WTC11 (cell line): Measurements from ENCODE around the gene STK17A. TPM values are rescaled to one million over a fixed set of nuclear protein-coding genes. Genes with fewer than 3 reads are reported as not detected.

ENCODE experiments used
- ATAC-seq: fragments of 200-7000 bp; cut with Tn5 transposase; 2 replicates; pipeline ENCODE4 v1.10.0; 2021; ENCODE audit warnings: mild to moderate bottlenecking, moderate library complexity
- CTCF ChIA-PET: fragments of 300-600 bp; sonication (Branson Sonifier 250); formaldehyde crosslinking; loops from one replicate; lab custom pipeline; 2021; ENCODE audit warnings: antibody characterized with exemption; lab: Charles Lee
- POLR2A ChIA-PET: fragments of 350-600 bp; sonication (Branson Sonifier 250); formaldehyde crosslinking; loops from one replicate; lab custom pipeline; 2021; ENCODE audit warnings: antibody characterized with exemption; lab: Charles Lee
- DNase-seq: peaks from one replicate; pipeline ENCODE4 v3.0.0; 2021; ENCODE audit warnings: low spot score
- H3K27ac Mint-ChIP-seq: 2 replicates; pipeline ENCODE4 v1.8.0; 2021; ENCODE audit warnings: mixed read lengths
- H3K27me3 Mint-ChIP-seq: 2 replicates; pipeline ENCODE4 v1.8.0; 2021; ENCODE audit warnings: low read depth, mild to moderate bottlenecking, moderate library complexity, mixed read lengths
- H3K36me3 Mint-ChIP-seq: 2 replicates; pipeline ENCODE4 v1.8.0; 2021; ENCODE audit warnings: mixed read lengths
- H3K4me1 Mint-ChIP-seq: 2 replicates; pipeline ENCODE4 v1.8.0; 2022; ENCODE audit warnings: mixed read lengths
- H3K4me3 Mint-ChIP-seq: 2 replicates; pipeline ENCODE4 v1.8.0; 2021; ENCODE audit warnings: mild to moderate bottlenecking, moderate library complexity, mixed read lengths
- H3K9me3 Mint-ChIP-seq: 2 replicates; pipeline ENCODE4 v1.8.0; 2021; ENCODE audit warnings: mixed read lengths
- AR ChIP-seq: fragments of 250-450 bp; sonication (Bioruptor Pico); IDR thresholded peaks from 2 replicates; pipeline ENCODE4 v1.9.0; 2021; ENCODE audit warnings: mild to moderate bottlenecking
- CBFB ChIP-seq: sonication (generic); formaldehyde crosslinking; IDR thresholded peaks from 2 replicates; pipeline ENCODE4 v1.8.1; 2022; ENCODE audit warnings: mild to moderate bottlenecking, low read depth, missing genetic modification reagents
- ESRRA ChIP-seq: sonication (generic); formaldehyde crosslinking; IDR thresholded peaks from 2 replicates; pipeline ENCODE4 v1.8.1; 2022; ENCODE audit warnings: mild to moderate bottlenecking, missing genetic modification reagents, borderline replicate concordance
- FOXK1 ChIP-seq: sonication (generic); formaldehyde crosslinking; IDR thresholded peaks from 2 replicates; pipeline ENCODE4 v1.8.0; 2022; ENCODE audit warnings: mild to moderate bottlenecking, moderate library complexity, missing genetic modification reagents
- NFE2L1 ChIP-seq: sonication (generic); formaldehyde crosslinking; IDR thresholded peaks from 2 replicates; pipeline ENCODE4 v1.8.1; 2023; ENCODE audit warnings: missing genetic modification reagents
- NR3C1 ChIP-seq: sonication (generic); formaldehyde crosslinking; conservative IDR thresholded peaks from 2 replicates; pipeline ENCODE4 v1.8.1; 2023; ENCODE audit warnings: low read depth, mild to moderate bottlenecking, missing genetic modification reagents
- RELA ChIP-seq: sonication (generic); formaldehyde crosslinking; IDR thresholded peaks from 2 replicates; pipeline ENCODE4 v1.8.1; 2022; ENCODE audit warnings: missing genetic modification reagents, mild to moderate bottlenecking, borderline replicate concordance
- RORB ChIP-seq: fragments of 250-450 bp; sonication (Bioruptor Pico); IDR thresholded peaks from 2 replicates; pipeline ENCODE4 v1.9.0; 2021; ENCODE audit warnings: mild to moderate bottlenecking
- ZNF423 ChIP-seq: fragments of 250-450 bp; sonication (Bioruptor Pico); IDR thresholded peaks from 2 replicates; pipeline ENCODE4 v2.1.2; 2022; ENCODE audit warnings: mild to moderate bottlenecking, moderate library complexity
- ZNF532 ChIP-seq: fragments of 250-450 bp; sonication (Bioruptor Pico); IDR thresholded peaks from 2 replicates; pipeline ENCODE4 v1.9.0; 2021; ENCODE audit warnings: mild to moderate bottlenecking, borderline replicate concordance
- ZNF671 ChIP-seq: fragments of 250-450 bp; sonication (Bioruptor Pico); IDR thresholded peaks from 2 replicates; pipeline ENCODE4 v1.8.0; 2021; ENCODE audit warnings: mild to moderate bottlenecking
- total RNA-seq: library from RNA; stranded (reverse); gene quantifications from 3 replicates; pipeline ENCODE4 v1.2.3, GENCODE V29; 2021
- TF ChIP-seq, protein P1 (sequence below): sonication (generic); formaldehyde crosslinking; IDR thresholded peaks from 2 replicates; pipeline ENCODE4 v1.8.0; 2022; ENCODE audit warnings: missing genetic modification reagents

STK17A gene
- total RNA-seq, 1 experiment from 2014 or later, result 17.6 TPM

DNA sequence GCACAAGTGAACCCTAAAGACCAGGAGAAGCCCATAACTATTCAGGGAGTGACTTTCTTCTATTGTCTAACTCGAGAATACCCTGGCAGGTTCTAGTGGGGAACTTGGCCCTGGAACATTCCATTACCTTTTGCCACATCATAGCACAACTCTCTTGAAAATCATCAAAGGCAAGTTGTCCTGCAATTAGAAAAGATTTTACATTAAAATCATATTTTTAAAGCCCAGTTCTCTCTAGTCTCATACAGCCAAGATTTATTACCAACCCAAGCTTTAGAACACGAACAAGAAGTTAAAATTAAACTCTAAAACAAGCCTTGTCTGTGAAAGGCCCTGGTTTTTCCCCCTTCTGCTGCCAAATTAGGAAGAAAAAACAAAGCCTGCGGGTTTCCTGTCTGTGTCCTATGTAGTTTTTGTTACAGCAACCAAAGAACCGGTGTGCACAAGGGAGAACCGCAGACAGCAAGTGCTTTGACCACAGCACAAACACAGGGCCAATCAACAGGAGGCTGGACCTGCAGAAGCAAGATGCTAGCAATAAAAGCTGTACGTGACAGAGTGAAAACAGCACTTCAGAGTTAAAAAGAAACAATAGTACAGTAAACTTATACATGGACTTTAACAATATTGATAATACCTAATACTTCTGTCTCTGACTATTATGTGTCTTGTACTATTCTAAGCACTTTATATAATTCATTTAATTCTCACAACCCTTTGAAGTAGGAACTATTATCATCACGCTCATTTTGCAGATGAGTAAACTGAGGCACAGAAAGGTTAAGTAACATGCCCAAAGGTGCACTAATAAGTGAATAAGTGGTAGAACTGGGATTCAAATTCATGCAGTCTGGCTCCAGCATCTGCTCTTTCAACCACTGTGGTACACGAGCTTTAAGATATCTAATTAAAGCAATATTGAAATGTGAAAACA, 65.8 kb downstream of the STK17A start:
- H3K36me3 Mint-ChIP-seq, result peaks cover 24% of the 10 kb centered on the region
- POLR2A ChIA-PET, result no interaction called here
- H3K27ac Mint-ChIP-seq, result peak overlapping the region; percentile 98
- H3K27me3 Mint-ChIP-seq, result no peaks in the 10 kb centered on the region
- CTCF ChIA-PET, result interaction anchor here (1.0 to 5.1 kb wide), 3 partner anchors 66 to 190 kb away, joined by 3 to 33 read pairs (median 10); partner anchors contain the start of gene STK17A
- DNase-seq (no peak), ATAC-seq (no peak)
- peaks cover 79% of the 10 kb centered on the region for H3K4me1 Mint-ChIP-seq
- H3K9me3 Mint-ChIP-seq, result no peaks in the 10 kb centered on the region
- no peak overlapping the region for H3K4me3 Mint-ChIP-seq
- no peak for TF ChIP-seq ZNF671 (CRISPR knock-in tag)
- TF ChIP-seq CBFB (CRISPR knock-in tag), result no peak
- no peak for TF ChIP-seq ESRRA (CRISPR knock-in tag)
- TF ChIP-seq NR3C1 (CRISPR knock-in tag), result no peak
- no peak for TF ChIP-seq ZNF423 (CRISPR knock-in tag)
- no peak for TF ChIP-seq RORB (CRISPR knock-in tag)
- no peak for TF ChIP-seq NFE2L1
- no peak for TF ChIP-seq ZNF532 (CRISPR knock-in tag)
- TF ChIP-seq RELA (CRISPR knock-in tag), result no peak
- TF ChIP-seq, protein P1, sequence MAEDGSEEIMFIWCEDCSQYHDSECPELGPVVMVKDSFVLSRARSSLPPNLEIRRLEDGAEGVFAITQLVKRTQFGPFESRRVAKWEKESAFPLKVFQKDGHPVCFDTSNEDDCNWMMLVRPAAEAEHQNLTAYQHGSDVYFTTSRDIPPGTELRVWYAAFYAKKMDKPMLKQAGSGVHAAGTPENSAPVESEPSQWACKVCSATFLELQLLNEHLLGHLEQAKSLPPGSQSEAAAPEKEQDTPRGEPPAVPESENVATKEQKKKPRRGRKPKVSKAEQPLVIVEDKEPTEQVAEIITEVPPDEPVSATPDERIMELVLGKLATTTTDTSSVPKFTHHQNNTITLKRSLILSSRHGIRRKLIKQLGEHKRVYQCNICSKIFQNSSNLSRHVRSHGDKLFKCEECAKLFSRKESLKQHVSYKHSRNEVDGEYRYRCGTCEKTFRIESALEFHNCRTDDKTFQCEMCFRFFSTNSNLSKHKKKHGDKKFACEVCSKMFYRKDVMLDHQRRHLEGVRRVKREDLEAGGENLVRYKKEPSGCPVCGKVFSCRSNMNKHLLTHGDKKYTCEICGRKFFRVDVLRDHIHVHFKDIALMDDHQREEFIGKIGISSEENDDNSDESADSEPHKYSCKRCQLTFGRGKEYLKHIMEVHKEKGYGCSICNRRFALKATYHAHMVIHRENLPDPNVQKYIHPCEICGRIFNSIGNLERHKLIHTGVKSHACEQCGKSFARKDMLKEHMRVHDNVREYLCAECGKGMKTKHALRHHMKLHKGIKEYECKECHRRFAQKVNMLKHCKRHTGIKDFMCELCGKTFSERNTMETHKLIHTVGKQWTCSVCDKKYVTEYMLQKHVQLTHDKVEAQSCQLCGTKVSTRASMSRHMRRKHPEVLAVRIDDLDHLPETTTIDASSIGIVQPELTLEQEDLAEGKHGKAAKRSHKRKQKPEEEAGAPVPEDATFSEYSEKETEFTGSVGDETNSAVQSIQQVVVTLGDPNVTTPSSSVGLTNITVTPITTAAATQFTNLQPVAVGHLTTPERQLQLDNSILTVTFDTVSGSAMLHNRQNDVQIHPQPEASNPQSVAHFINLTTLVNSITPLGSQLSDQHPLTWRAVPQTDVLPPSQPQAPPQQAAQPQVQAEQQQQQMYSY (CRISPR knock-in tag), result no peak

DNA sequence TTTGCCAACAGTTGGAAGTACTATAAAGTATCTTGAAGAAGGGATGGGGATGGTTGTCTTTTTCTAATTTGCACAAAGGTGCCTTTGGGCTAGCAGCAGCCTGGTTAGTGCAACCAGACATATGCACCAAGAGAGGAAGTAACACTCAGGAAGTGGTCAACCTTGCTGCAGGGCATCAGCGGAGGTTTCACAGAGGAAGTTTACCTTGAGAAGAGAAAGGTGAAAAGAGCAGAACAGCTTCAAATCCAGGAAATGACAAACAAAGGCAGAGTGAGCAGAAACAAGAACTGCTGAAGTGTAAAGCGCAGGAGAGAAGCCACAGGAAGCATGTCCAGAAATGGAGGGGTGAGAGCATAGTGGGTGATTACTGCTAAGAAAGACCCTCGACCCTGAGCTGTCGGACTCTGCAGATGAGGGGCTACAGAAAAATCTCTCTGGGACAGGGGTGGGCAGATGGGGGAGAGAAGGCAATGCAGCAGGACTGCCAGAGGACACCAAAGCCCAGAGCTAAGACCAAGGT, 66.9 kb downstream of the STK17A start:
- TF ChIP-seq FOXK1 (CRISPR knock-in tag) (no peak), RORB (CRISPR knock-in tag) (no peak), AR (CRISPR knock-in tag) (no peak)
- peaks cover 14% of the 10 kb centered on the region for H3K36me3 Mint-ChIP-seq
- no peaks in the 10 kb centered on the region for H3K9me3 Mint-ChIP-seq
- ATAC-seq (no peak), DNase-seq (no peak)
- no peaks in the 10 kb centered on the region for H3K27me3 Mint-ChIP-seq
- ChIA-PET CTCF (interaction anchor here (0.7 to 2.6 kb wide), 3 partner anchors 50 to 216 kb away, joined by 3 to 10 read pairs (median 6); partner anchors contain the start of gene STK17A), POLR2A (interaction anchor here (0.7 kb wide), 1 partner anchor 11 kb away, joined by 4 read pairs; no protein-coding TSS in a partner anchor)
- H3K27ac Mint-ChIP-seq, result peak overlapping the region; percentile 92
- H3K4me3 Mint-ChIP-seq, result no peak overlapping the region
- H3K4me1 Mint-ChIP-seq, result peaks cover 88% of the 10 kb centered on the region
